HG02970 (cell line): Measurements from ENCODE around the gene IMPACT.

Experiments
- ATAC-seq: cut with Tn5 transposase; IDR thresholded peaks from one replicate; pipeline ENCODE4 v1.9.1; 2021; ENCODE audit warnings: mild to moderate bottlenecking, moderate library complexity, moderate number of reproducible peaks; ENCODE audit not compliant: unreplicated experiment, low FRiP score

The IMPACT gene

GRCh38 chr18:24426398-24427294 is at the start of gene IMPACT:
Gene IMPACT, plus strand, starts transcription at chr18:24426670. Its CDS starts 87 bp downstream, at chr18:24426757.
- peak; percentile 78 for ATAC-seq

DNA sequence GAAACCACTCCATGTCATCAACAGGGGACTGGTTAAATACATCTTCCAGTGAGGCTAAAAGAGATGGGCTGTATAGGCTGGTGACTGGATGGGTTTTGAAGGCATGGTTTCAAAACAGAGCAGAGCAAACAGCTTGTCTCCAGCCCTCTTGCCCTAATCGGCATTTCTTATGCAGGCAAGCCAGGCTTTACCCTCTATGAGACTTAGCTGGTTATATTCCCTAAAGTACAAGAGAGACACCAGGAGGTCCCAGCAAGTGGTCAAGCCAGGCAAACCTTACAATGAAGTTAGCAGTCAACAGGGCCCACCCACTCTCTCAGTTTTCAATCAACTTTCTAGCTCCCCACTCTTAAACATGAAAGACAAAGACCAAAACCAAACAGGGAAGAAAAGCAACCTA is 47.9 kb upstream of the IMPACT start:
- ATAC-seq, result no peak

GRCh38 chr18:24380163-24380747 is 46.2 kb upstream of the IMPACT start:
- no peak for ATAC-seq

GRCh38 chr18:24381126-24381525 is 45.3 kb upstream of the IMPACT start:
- ATAC-seq, result no peak

GRCh38 chr18:24386681-24387080 is 39.8 kb upstream of the IMPACT start:
- no peak for ATAC-seq

DNA sequence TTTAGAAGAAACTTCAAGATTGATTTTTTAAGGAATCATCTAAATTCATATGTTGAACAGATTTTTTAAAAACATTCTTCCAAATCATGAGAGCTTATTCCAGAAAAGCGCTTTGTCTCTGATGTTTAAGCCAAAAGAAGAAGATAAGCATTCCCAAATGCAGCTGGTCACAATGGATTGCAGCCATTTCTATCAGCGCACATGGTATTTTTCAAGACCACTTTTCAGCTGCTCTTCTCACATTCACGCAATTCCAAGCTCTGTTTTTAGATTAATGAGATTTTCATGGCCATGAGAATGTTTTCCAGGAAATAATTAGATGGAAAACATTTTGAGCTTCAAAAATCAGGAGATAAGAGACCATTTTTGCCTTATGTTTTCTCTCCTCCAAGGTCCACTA is 37.5 kb upstream of the IMPACT start:
- no peak for ATAC-seq

- no peak for ATAC-seq
Measured at GRCh38 chr18:24395049-24395795, 31.2 kb upstream of the IMPACT start.

DNA sequence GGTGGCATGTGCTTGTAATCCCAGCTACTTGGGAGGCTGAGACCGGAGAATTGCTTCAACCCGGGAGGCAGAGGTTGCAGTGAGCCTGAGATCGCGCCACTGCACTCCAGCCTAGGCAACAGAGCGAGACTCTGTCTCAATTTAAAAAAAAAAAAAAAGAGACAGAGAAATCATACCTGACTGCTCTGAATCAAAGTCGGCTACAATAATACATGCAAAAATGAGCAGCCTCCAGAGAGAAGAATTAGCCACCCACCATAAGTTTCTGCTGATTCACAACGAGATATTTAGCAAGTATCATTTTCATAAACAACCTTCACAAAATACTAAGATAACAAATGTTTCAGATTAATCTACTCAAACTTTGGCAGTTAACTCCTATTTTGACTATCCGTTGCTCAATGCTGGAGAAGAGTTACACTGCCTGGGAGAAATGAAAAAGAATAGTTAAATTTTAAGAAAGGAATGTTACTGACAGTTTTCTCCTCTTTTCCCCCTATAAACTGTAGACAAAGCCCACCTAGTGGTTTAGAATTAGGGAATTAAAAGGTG is 30.3 kb upstream of the IMPACT start:
- ATAC-seq, result no peak

GRCh38 chr18:24397131-24397693 is 29.3 kb upstream of the IMPACT start:
- ATAC-seq, result no peak

- ATAC-seq, result no peak
Measured at GRCh38 chr18:24397694-24398368, 28.6 kb upstream of the IMPACT start, which contains the start of gene OSBPL1A. Gene OSBPL1A, minus strand, starts transcription at chr18:24397824. Its CDS starts 20,291 bp downstream, at chr18:24377533.

DNA sequence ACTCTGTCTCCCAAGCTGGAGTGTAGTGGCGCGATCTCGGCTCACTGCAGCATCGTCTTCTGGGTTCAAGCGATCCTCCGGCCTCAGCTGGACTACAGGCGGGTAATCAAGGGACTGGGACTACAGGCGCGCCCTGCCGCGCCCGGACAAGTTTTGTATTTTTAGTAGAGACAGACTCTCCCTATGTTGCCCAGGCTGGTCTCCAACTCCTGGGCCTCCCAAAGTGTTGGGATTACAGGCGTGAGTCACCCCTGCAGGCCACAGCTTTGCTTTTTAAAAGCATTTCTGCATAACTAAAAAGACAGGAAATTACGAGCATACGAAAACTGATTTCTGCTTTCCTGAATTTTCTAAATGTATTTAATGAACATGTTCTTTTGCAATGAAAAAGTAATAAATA is 27.9 kb upstream of the IMPACT start:
- no peak for ATAC-seq

- no peak for ATAC-seq
Measured at GRCh38 chr18:24400587-24400986, 25.9 kb upstream of the IMPACT start.

GRCh38 chr18:24402209-24402785 is 24.2 kb upstream of the IMPACT start:
- ATAC-seq, result no peak

DNA sequence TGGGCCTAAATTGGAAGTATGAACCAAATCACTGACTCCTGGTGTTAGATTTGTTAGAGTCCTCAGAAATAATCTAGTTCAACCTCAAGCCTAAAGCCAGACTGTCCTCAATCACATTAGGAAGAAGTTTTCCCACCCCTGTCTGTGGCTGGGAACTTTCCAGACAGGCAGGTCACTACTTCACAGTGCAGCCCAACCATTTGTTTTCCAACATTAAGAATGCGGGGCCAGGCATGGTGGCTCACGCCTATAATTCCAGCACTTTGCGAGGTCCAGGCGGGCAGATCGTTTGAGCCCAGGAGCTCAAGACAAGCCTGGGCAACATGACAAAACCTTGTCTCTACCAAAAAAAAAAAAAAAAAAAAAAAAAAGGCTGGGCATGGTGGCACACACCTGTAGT is 23.4 kb upstream of the IMPACT start:
- no peak for ATAC-seq

- no peak for ATAC-seq
Measured at GRCh38 chr18:24404591-24404990, 21.9 kb upstream of the IMPACT start.

GRCh38 chr18:24408496-24408895 is 18.0 kb upstream of the IMPACT start:
- no peak for ATAC-seq

GRCh38 chr18:24413148-24413547 is 13.3 kb upstream of the IMPACT start:
- ATAC-seq, result no peak

DNA sequence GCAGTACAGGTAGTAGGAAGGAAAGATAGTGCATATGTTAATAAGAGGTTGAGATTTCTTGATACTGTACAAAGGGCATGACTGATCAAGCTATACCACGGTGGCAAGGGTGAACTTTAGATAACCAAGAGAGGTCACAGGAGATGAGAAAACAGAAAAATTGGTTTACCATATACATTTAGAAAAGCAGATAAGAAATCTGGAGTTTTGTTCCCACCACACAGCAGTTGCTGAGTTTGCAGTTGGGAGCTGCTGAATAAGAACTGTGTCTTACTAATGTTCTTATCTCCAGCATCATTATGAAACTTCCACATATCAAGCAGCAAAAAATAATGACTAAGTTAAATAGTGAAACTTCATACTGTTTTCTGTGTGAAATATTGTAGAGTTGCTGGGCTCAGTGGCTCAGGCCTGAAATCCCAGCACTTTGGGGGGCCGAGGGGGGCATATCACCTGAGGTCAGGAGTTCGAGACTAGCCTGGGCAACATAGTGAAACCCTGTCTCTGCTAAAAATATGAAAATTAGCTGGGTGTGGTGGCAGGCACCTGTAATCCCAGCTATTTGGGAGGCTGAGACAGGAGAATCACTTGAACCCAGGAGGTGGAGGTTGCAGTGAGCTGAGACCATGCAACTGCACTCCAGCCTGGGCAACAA is 12.0 kb upstream of the IMPACT start:
- ATAC-seq, result no peak

DNA sequence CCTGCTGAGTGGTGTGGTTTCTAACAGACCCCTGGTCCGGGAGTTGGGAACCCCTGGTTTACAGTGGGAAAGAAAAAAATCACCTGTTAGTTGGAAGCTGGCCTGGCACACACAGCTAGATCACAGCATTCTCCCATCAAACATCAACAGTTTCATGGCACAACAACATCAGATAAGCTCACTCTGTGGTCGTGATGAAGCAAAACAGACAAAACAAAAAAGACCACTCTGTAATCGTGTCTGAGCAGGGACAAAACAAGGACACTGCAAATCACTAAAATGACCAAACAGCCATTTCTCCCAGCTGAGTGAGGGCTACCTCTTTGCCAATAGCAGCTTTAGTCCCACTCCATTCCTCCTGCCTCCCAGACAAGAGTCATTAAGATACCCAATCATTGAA is 9.0 kb upstream of the IMPACT start:
- ATAC-seq, result no peak
